ENCODE data around the gene CCDC88A. TPM values are rescaled to one million over a fixed set of nuclear protein-coding genes. Genes with fewer than 3 reads are reported as not detected.

CCDC88A gene
- total and polyA plus RNA-seq, 2 experiments from 2014 or later: 144 to 169 TPM

- Histone ChIP-seq H3F3A (replicated peaks; ENCODE audit: low read depth) (no peaks in the 10 kb centered on the region), H3K27me3 (ENCODE audit: insufficient read depth) (no peaks in the 10 kb centered on the region), H3K27ac (ENCODE audit: low read depth) (no peak overlapping the region), H3K36me3 (ENCODE audit: insufficient read depth) (no peaks in the 10 kb centered on the region), H2AFZ (no peak overlapping the region), H3K9me2 (ENCODE audit: insufficient read depth) (no peaks in the 10 kb centered on the region), H4K20me1 (replicated peaks; ENCODE audit: insufficient read depth) (no peaks in the 10 kb centered on the region), H3K79me2 (replicated peaks; ENCODE audit: insufficient read depth) (peaks cover 65% of the 10 kb centered on the region), H3K4me2 (no peak overlapping the region), H3K4me1 (ENCODE audit: insufficient read depth) (no peaks in the 10 kb centered on the region), H3K4me3 (no peak overlapping the region)
- Mint-ChIP-seq H3K4me3 (no peak overlapping the region), H3K36me3 (ENCODE audit: low read depth) (peaks cover 6% of the 10 kb centered on the region; the same call in 2 of the 3 replicates), H3K27ac (no peak overlapping the region), H3K27me3 (ENCODE audit: insufficient read depth, low read depth, poor library complexity) (peaks cover 2% of the 10 kb centered on the region), H3K4me1 (no peaks in the 10 kb centered on the region), H3K9me3 (no peaks in the 10 kb centered on the region)
- TF ChIP-seq JUNB (IDR thresholded peaks at IDR 0.05; ENCODE audit: unreplicated experiment): no peak
- TF ChIP-seq STAT1 (IDR thresholded peaks at IDR 0.05; ENCODE audit: unreplicated experiment): no peak
- no peak for TF ChIP-seq ZNF462 (CRISPR knock-in tag; IDR thresholded peaks at IDR 0.05)
- TF ChIP-seq NANOG (IDR thresholded peaks at IDR 0.05; ENCODE audit: borderline replicate concordance): no peak
- TF ChIP-seq EZH2phosphoT487 (IDR thresholded peaks at IDR 0.05; ENCODE audit: unreplicated experiment): no peak
- no peak for TF ChIP-seq ZNF331 (CRISPR knock-in tag; IDR thresholded peaks at IDR 0.05; ENCODE audit: low read depth)
- TF ChIP-seq EZH2 (IDR thresholded peaks at IDR 0.05; ENCODE audit: low read depth, unreplicated experiment): no peak
- ATAC-seq (no peak), DNase-seq (ENCODE audit: low spot score) (no peak)
These were observed 18.5 kb downstream of the CCDC88A start for GRCh38 chr2:55401124-55401523.

- H3K9me3 Mint-ChIP-seq: no peaks in the 10 kb centered on the region
- H3K4me3 Mint-ChIP-seq: no peak overlapping the region
- H3K36me3 ChIP-seq (ENCODE audit: insufficient read depth): no peaks in the 10 kb centered on the region
- no peaks in the 10 kb centered on the region for H3K27me3 Mint-ChIP-seq (ENCODE audit: insufficient read depth, low read depth, poor library complexity)
- no peaks in the 10 kb centered on the region for H3F3A ChIP-seq (replicated peaks; ENCODE audit: low read depth)
- no peaks in the 10 kb centered on the region for H3K4me1 ChIP-seq (ENCODE audit: insufficient read depth)
- no peaks in the 10 kb centered on the region for H4K20me1 ChIP-seq (replicated peaks; ENCODE audit: insufficient read depth)
- no peak overlapping the region for H2AFZ ChIP-seq
- H3K36me3 Mint-ChIP-seq (ENCODE audit: low read depth): peaks cover 6% of the 10 kb centered on the region; the same call in 2 of the 3 replicates
- H3K27ac ChIP-seq (ENCODE audit: low read depth): no peak overlapping the region
- H3K79me2 ChIP-seq (replicated peaks; ENCODE audit: insufficient read depth): peaks cover 59% of the 10 kb centered on the region
- H3K4me1 Mint-ChIP-seq: peaks cover 3% of the 10 kb centered on the region; the same call in 2 of the 3 replicates
- no peak overlapping the region for H3K4me2 ChIP-seq
- H3K27ac Mint-ChIP-seq: no peak overlapping the region
- H3K9me2 ChIP-seq (ENCODE audit: insufficient read depth): no peaks in the 10 kb centered on the region
- ATAC-seq (no peak), DNase-seq (ENCODE audit: low spot score) (no peak)
- no peak overlapping the region for H3K4me3 ChIP-seq
- H3K27me3 ChIP-seq (ENCODE audit: insufficient read depth): no peaks in the 10 kb centered on the region
- TF ChIP-seq ZNF114 (CRISPR knock-in tag; IDR thresholded peaks at IDR 0.05) (no peak), NANOG (IDR thresholded peaks at IDR 0.05; ENCODE audit: borderline replicate concordance) (no peak)
These were observed 19.3 kb downstream of the CCDC88A start for GRCh38 chr2:55400332-55400731.
